Astrocyte (in vitro differentiated cells and primary cell): Measurements from ENCODE around the gene DCHS1. TPM values are rescaled to one million over a fixed set of nuclear protein-coding genes. Genes with fewer than 3 reads are reported as not detected.

ENCODE experiments used
- DNase-seq: peaks from one replicate; pipeline ENCODE4 v3.0.0-alpha.2; 2010; ENCODE audit warnings: low read depth
- FAIRE-seq: peaks from 2 replicates; lab custom pipeline; 2011; peaks lifted over from hg19 to GRCh38; lab: Jason Lieb, UNC
- H2AFZ ChIP-seq: 2 replicates; pipeline ENCODE4 v1.6.0; 2012; ENCODE audit warnings: low read depth, low read length, inconsistent platforms
- H3K27ac ChIP-seq: 2 replicates; pipeline ENCODE4 v1.5.1; 2011; ENCODE audit warnings: low read depth, low read length, inconsistent platforms
- H3K27me3 ChIP-seq: 2 replicates; pipeline ENCODE4 v1.6.0; 2011; ENCODE audit warnings: low read length, inconsistent platforms; ENCODE audit not compliant: insufficient read depth
- H3K36me3 ChIP-seq: 2 replicates; pipeline ENCODE4 v1.5.1; 2011; ENCODE audit warnings: low read length, inconsistent platforms; ENCODE audit not compliant: insufficient read depth
- H3K4me1 ChIP-seq: 2 replicates; pipeline ENCODE4 v1.5.1; 2011; ENCODE audit warnings: low read length, inconsistent platforms; ENCODE audit not compliant: insufficient read depth
- H3K4me2 ChIP-seq: 2 replicates; pipeline ENCODE4 v1.6.0; 2012; ENCODE audit warnings: low read length, inconsistent platforms
- H3K4me3 ChIP-seq: 2 replicates; pipeline ENCODE4 v1.5.1; 2011; ENCODE audit warnings: low read depth, mild to moderate bottlenecking, low read length, inconsistent platforms; ENCODE audit not compliant: insufficient read depth
- H3K79me2 ChIP-seq: 2 replicates; pipeline ENCODE4 v1.6.0; 2012; ENCODE audit warnings: mild to moderate bottlenecking, low read length, inconsistent platforms; ENCODE audit not compliant: insufficient read depth
- H3K9ac ChIP-seq: 2 replicates; pipeline ENCODE4 v1.6.0; 2012; ENCODE audit warnings: mild to moderate bottlenecking, low read length, inconsistent platforms
- H3K9me3 ChIP-seq: 2 replicates; pipeline ENCODE4 v1.5.1; 2012; ENCODE audit warnings: low read depth, mild to moderate bottlenecking, low read length, inconsistent platforms; ENCODE audit not compliant: insufficient read depth
- H4K20me1 ChIP-seq: 2 replicates; pipeline ENCODE4 v1.6.0; 2012; ENCODE audit warnings: low read length, inconsistent platforms; ENCODE audit not compliant: insufficient read depth
- H3K27ac Mint-ChIP-seq: one replicate; pipeline ENCODE4 v1.8.0; 2021; ENCODE audit warnings: mild to moderate bottlenecking, mixed read lengths; ENCODE audit not compliant: unreplicated experiment
- H3K27me3 Mint-ChIP-seq: one replicate; pipeline ENCODE4 v1.8.0; 2021; ENCODE audit warnings: low read depth, mixed read lengths; ENCODE audit not compliant: unreplicated experiment
- H3K36me3 Mint-ChIP-seq: one replicate; pipeline ENCODE4 v1.8.0; 2021; ENCODE audit warnings: low read depth, mixed read lengths; ENCODE audit not compliant: unreplicated experiment
- H3K4me1 Mint-ChIP-seq: one replicate; pipeline ENCODE4 v1.8.0; 2021; ENCODE audit warnings: low read depth, mixed read lengths; ENCODE audit not compliant: unreplicated experiment
- H3K4me3 Mint-ChIP-seq: one replicate; pipeline ENCODE4 v1.8.0; 2021; ENCODE audit warnings: mild to moderate bottlenecking, moderate library complexity, mixed read lengths; ENCODE audit not compliant: unreplicated experiment
- H3K9me3 Mint-ChIP-seq: one replicate; pipeline ENCODE4 v1.8.0; 2021; ENCODE audit warnings: mild to moderate bottlenecking, mixed read lengths; ENCODE audit not compliant: unreplicated experiment
- CTCF ChIP-seq: IDR thresholded peaks from 2 replicates; pipeline ENCODE4 v1.5.1; 2011; ENCODE audit warnings: low read depth, mild to moderate bottlenecking, inconsistent platforms, low read length, moderate library complexity; ENCODE audit not compliant: insufficient read depth
- EZH2 ChIP-seq: IDR thresholded peaks from 2 replicates; pipeline ENCODE4 v1.6.1; 2012; ENCODE audit warnings: mild to moderate bottlenecking, low read length, inconsistent platforms; ENCODE audit not compliant: insufficient read depth
- total RNA-seq: library from RNA; stranded (reverse); gene quantifications from 2 replicates; pipeline ENCODE4 v1.2.1, GENCODE V29; 2021

DCHS1 gene
- total RNA-seq, 1 donor from 2014 or later = 8.4 TPM

GRCh38 chr11:6616596-6617250 lies 38.9 kb downstream of the DCHS1 start:
- Mint-ChIP-seq H3K9me3 (no peaks in the 10 kb centered on the region), H3K36me3 (peaks cover 13% of the 10 kb centered on the region), H3K27ac (no peak overlapping the region), H3K4me1 (peaks cover 13% of the 10 kb centered on the region), H3K4me3 (no peak overlapping the region), H3K27me3 (peaks cover 1% of the 10 kb centered on the region)
- Histone ChIP-seq H3K27ac (peak overlapping the region; percentile 22), H3K9me3 (no peaks in the 10 kb centered on the region), H4K20me1 (no peaks in the 10 kb centered on the region), H3K4me2 (peak overlapping the region; percentile 99), H3K79me2 (peaks cover 19% of the 10 kb centered on the region), H3K27me3 (no peaks in the 10 kb centered on the region), H2AFZ (no peak overlapping the region), H3K36me3 (no peaks in the 10 kb centered on the region), H3K9ac (no peak overlapping the region), H3K4me3 (no peak overlapping the region), H3K4me1 (peaks cover 39% of the 10 kb centered on the region)
- DNase-seq (no peak), FAIRE-seq (no peak)
- TF ChIP-seq CTCF (no peak), EZH2 (no peak)

- H3K4me1 Mint-ChIP-seq = peaks cover 13% of the 10 kb centered on the region
- Histone ChIP-seq H3K4me1 (peaks cover 43% of the 10 kb centered on the region), H3K9ac (no peak overlapping the region), H3K4me2 (no peak overlapping the region), H3K79me2 (peaks cover 26% of the 10 kb centered on the region), H3K27ac (peak overlapping the region; percentile 22), H4K20me1 (peaks cover 5% of the 10 kb centered on the region), H3K4me3 (no peak overlapping the region), H3K27me3 (no peaks in the 10 kb centered on the region), H3K36me3 (peaks cover under 1% of the 10 kb centered on the region), H3K9me3 (no peaks in the 10 kb centered on the region), H2AFZ (no peak overlapping the region)
- H3K27ac Mint-ChIP-seq = peak overlapping the region; percentile 15
- no peak for FAIRE-seq
- H3K27me3 Mint-ChIP-seq = no peaks in the 10 kb centered on the region
- no peak for TF ChIP-seq CTCF
- no peak for TF ChIP-seq EZH2
- H3K9me3 Mint-ChIP-seq = no peaks in the 10 kb centered on the region
- DNase-seq = no peak
- H3K4me3 Mint-ChIP-seq = no peak overlapping the region
- H3K36me3 Mint-ChIP-seq = peaks cover 18% of the 10 kb centered on the region
Measured at GRCh38 chr11:6615882-6616585, 39.6 kb downstream of the DCHS1 start.

GRCh38 chr11:6615046-6615445 lies 40.6 kb downstream of the DCHS1 start:
- FAIRE-seq = no peak
- H3K4me1 Mint-ChIP-seq = peaks cover 18% of the 10 kb centered on the region

More at GRCh38 chr11:6615046-6615445, 40.6 kb downstream of the DCHS1 start:
- peaks cover 36% of the 10 kb centered on the region for H3K79me2 ChIP-seq
- Mint-ChIP-seq H3K4me3 (no peak overlapping the region), H3K36me3 (peaks cover 22% of the 10 kb centered on the region), H3K27ac (no peak overlapping the region), H3K27me3 (no peaks in the 10 kb centered on the region), H3K9me3 (no peaks in the 10 kb centered on the region)
- no peak overlapping the region for H3K4me3 ChIP-seq
- H3K4me2 ChIP-seq = no peak overlapping the region
- no peak for DNase-seq
- H3K4me1 ChIP-seq = peaks cover 52% of the 10 kb centered on the region
- H3K36me3 ChIP-seq = peaks cover 10% of the 10 kb centered on the region
- H2AFZ ChIP-seq = no peak overlapping the region
- no peak overlapping the region for H3K9ac ChIP-seq
- no peak for TF ChIP-seq EZH2
- no peak for TF ChIP-seq CTCF
- peaks cover 13% of the 10 kb centered on the region for H4K20me1 ChIP-seq
- no peak overlapping the region for H3K27ac ChIP-seq
- no peaks in the 10 kb centered on the region for H3K27me3 ChIP-seq
- H3K9me3 ChIP-seq = no peaks in the 10 kb centered on the region
